DOHH2 (cell line): ENCODE results near the gene PHLPP1.

Experiments used
- H3F3A ChIP-seq: fragments of 200-600 bp; sonication (generic), shearing (Covaris generic); 2 replicates; pipeline ENCODE4 v1.6.0; 2016; ENCODE audit warnings: antibody characterized with exemption, mild to moderate bottlenecking; ENCODE audit not compliant: control insufficient read depth, insufficient read depth
- H3K27ac ChIP-seq: fragments of 200-600 bp; sonication (generic); 2 replicates; pipeline ENCODE4 v1.5.1; 2014; ENCODE audit warnings: low read depth, mild to moderate bottlenecking, low read length, moderate library complexity
- H3K27me3 ChIP-seq: fragments of 200-600 bp; sonication (generic); 2 replicates; pipeline ENCODE4 v1.6.1; 2014; ENCODE audit warnings: mild to moderate bottlenecking, low read length, mixed read lengths; ENCODE audit not compliant: control insufficient read depth
- H3K36me3 ChIP-seq: fragments of 200-600 bp; sonication (generic); 2 replicates; pipeline ENCODE4 v1.6.1; 2014; ENCODE audit warnings: mild to moderate bottlenecking, low read length, moderate library complexity, mixed read lengths; ENCODE audit not compliant: control insufficient read depth
- H3K4me1 ChIP-seq: fragments of 200-600 bp; sonication (generic); 2 replicates; pipeline ENCODE4 v1.6.1; 2014; ENCODE audit warnings: mild to moderate bottlenecking, low read length, mixed read lengths; ENCODE audit not compliant: control insufficient read depth
- H3K4me2 ChIP-seq: fragments of 200-600 bp; sonication (generic); 2 replicates; pipeline ENCODE4 v1.6.0; 2014; ENCODE audit warnings: mild to moderate bottlenecking, low read length, moderate library complexity
- H3K4me3 ChIP-seq: fragments of 200-600 bp; sonication (generic); 2 replicates; pipeline ENCODE4 v1.5.1; 2014; ENCODE audit warnings: mild to moderate bottlenecking, low read length, mixed read lengths
- H3K79me2 ChIP-seq: fragments of 200-600 bp; sonication (generic); 2 replicates; pipeline ENCODE4 v1.6.1; 2014; ENCODE audit warnings: mild to moderate bottlenecking, low read length, mixed read lengths; ENCODE audit not compliant: control insufficient read depth
- H3K9me2 ChIP-seq: fragments of 200-600 bp; sonication (generic); replicated peaks from 2 replicates; pipeline ENCODE4 v1.6.1; 2014; ENCODE audit warnings: mild to moderate bottlenecking, low read length, mixed read lengths; ENCODE audit not compliant: control insufficient read depth
- H3K9me3 ChIP-seq: fragments of 200-600 bp; sonication (generic); 2 replicates; pipeline ENCODE4 v1.6.1; 2014; ENCODE audit warnings: antibody characterized with exemption, low read length, mixed read lengths; ENCODE audit not compliant: control insufficient read depth, insufficient read depth
- H4K20me1 ChIP-seq: fragments of 200-600 bp; sonication (generic); 2 replicates; pipeline ENCODE4 v1.6.0; 2014; ENCODE audit warnings: low read depth, mild to moderate bottlenecking, antibody characterized with exemption, low read length, moderate library complexity; ENCODE audit not compliant: control insufficient read depth, insufficient read depth
- CTCF ChIP-seq: fragments of 200-600 bp; sonication (generic); IDR thresholded peaks from one replicate; pipeline ENCODE4 v1.5.1; 2014; ENCODE audit warnings: antibody characterized with exemption, mild to moderate bottlenecking, low read depth, low read length; ENCODE audit not compliant: poor library complexity, severe bottlenecking
- EZH2phosphoT487 ChIP-seq: fragments of 200-600 bp; sonication (generic); IDR thresholded peaks from 2 replicates; pipeline ENCODE4 v1.6.1; 2017; ENCODE audit warnings: borderline replicate concordance, mild to moderate bottlenecking, antibody characterized with exemption, low read length, moderate library complexity, mixed read lengths

The PHLPP1 gene

GRCh38 chr18:63022429-63023022 is 307.2 kb downstream of the PHLPP1 start:
- Histone ChIP-seq H3K27ac (no peak overlapping the region), H3K4me3 (no peak overlapping the region), H3K4me1 (no peaks in the 10 kb centered on the region), H3K27me3 (peaks cover under 1% of the 10 kb centered on the region; the same call in 1 of the 2 replicates), H4K20me1 (no peaks in the 10 kb centered on the region), H3K36me3 (no peaks in the 10 kb centered on the region), H3K9me2 (no peaks in the 10 kb centered on the region), H3K9me3 (no peaks in the 10 kb centered on the region; the same call in 1 of the 2 replicates), H3K4me2 (no peak overlapping the region), H3K79me2 (no peaks in the 10 kb centered on the region), H3F3A (no peaks in the 10 kb centered on the region)
- peak; percentile 50 for TF ChIP-seq CTCF
- no peak for TF ChIP-seq EZH2phosphoT487

- Histone ChIP-seq H3K4me2 (no peak overlapping the region), H3K9me3 (no peaks in the 10 kb centered on the region), H3K36me3 (no peaks in the 10 kb centered on the region), H3K9me2 (no peaks in the 10 kb centered on the region), H3K79me2 (no peaks in the 10 kb centered on the region), H3K4me1 (no peaks in the 10 kb centered on the region; the same call in 1 of the 2 replicates), H4K20me1 (no peaks in the 10 kb centered on the region), H3K27me3 (no peaks in the 10 kb centered on the region), H3K27ac (no peak overlapping the region), H3F3A (no peaks in the 10 kb centered on the region), H3K4me3 (no peak overlapping the region)
- no peak for TF ChIP-seq EZH2phosphoT487
- TF ChIP-seq CTCF: no peak
Measured at GRCh38 chr18:63025251-63026090, 310.1 kb downstream of the PHLPP1 start.

- Histone ChIP-seq H3K4me2 (no peak overlapping the region), H3K9me3 (no peaks in the 10 kb centered on the region), H3K27ac (no peak overlapping the region), H3K36me3 (no peaks in the 10 kb centered on the region), H3K79me2 (no peaks in the 10 kb centered on the region), H4K20me1 (no peaks in the 10 kb centered on the region), H3K4me3 (no peak overlapping the region), H3F3A (no peaks in the 10 kb centered on the region), H3K9me2 (no peaks in the 10 kb centered on the region), H3K27me3 (no peaks in the 10 kb centered on the region), H3K4me1 (no peaks in the 10 kb centered on the region; the same call in 1 of the 2 replicates)
- TF ChIP-seq CTCF: no peak
- no peak for TF ChIP-seq EZH2phosphoT487
Measured at GRCh38 chr18:63028380-63028779, 313.0 kb downstream of the PHLPP1 start.
